H9 (cell line): ENCODE results near the gene JPT2. TPM values are rescaled to one million over a fixed set of nuclear protein-coding genes. Genes with fewer than 3 reads are reported as not detected.
A peak's percentile ranks its signal among the peaks of the same experiment; 100 is the strongest.

ENCODE experiments used
- DNase-seq: peaks from one replicate; pipeline ENCODE4 v3.0.0-alpha.2; 2017
- H2AFZ ChIP-seq: one replicate; pipeline ENCODE4 v1.6.1; 2013; ENCODE audit warnings: mild to moderate bottlenecking, low read length, control low read depth, moderate library complexity
- H2AK5ac ChIP-seq: 2 replicates; pipeline ENCODE4 v1.6.1; 2013; ENCODE audit warnings: low read length, control low read depth, mixed read lengths; ENCODE audit not compliant: insufficient read length
- H2BK120ac ChIP-seq: one replicate; pipeline ENCODE4 v1.6.1; 2013; ENCODE audit warnings: low read depth, mild to moderate bottlenecking, low read length, control low read depth, inconsistent platforms; ENCODE audit not compliant: poor library complexity, severe bottlenecking
- H2BK12ac ChIP-seq: 2 replicates; pipeline ENCODE4 v1.6.1; 2013; ENCODE audit warnings: low read length, control low read depth, mixed read lengths, low read depth; ENCODE audit not compliant: insufficient read length
- H2BK15ac ChIP-seq: 2 replicates; pipeline ENCODE4 v1.6.1; 2013; ENCODE audit warnings: low read depth, low read length, control low read depth
- H2BK20ac ChIP-seq: one replicate; pipeline ENCODE4 v1.6.1; 2013; ENCODE audit warnings: low read depth, mild to moderate bottlenecking, low read length, control low read depth, inconsistent platforms; ENCODE audit not compliant: poor library complexity, severe bottlenecking
- H2BK5ac ChIP-seq: 2 replicates; pipeline ENCODE4 v1.6.1; 2013; ENCODE audit warnings: low read length, control low read depth, mixed read lengths; ENCODE audit not compliant: insufficient read length
- H3K14ac ChIP-seq: 2 replicates; pipeline ENCODE4 v1.6.1; 2013; ENCODE audit warnings: low read length, control low read depth; ENCODE audit not compliant: insufficient read depth
- H3K18ac ChIP-seq: 2 replicates; pipeline ENCODE4 v1.6.1; 2013; ENCODE audit warnings: low read depth, mild to moderate bottlenecking, mixed read lengths, low read length, control low read depth; ENCODE audit not compliant: insufficient read length
- H3K23ac ChIP-seq: 2 replicates; pipeline ENCODE4 v1.6.1; 2013; ENCODE audit warnings: low read length, control low read depth, mixed read lengths, low read depth; ENCODE audit not compliant: insufficient read length
- H3K23me2 ChIP-seq: 2 replicates; pipeline ENCODE4 v1.6.1; 2013; ENCODE audit warnings: low read depth, mild to moderate bottlenecking, mixed read lengths, low read length, control low read depth; ENCODE audit not compliant: insufficient read length, poor library complexity, severe bottlenecking
- H3K27ac ChIP-seq: 2 replicates; pipeline ENCODE4 v1.5.1; 2013; ENCODE audit warnings: low read length, control low read depth, mixed read lengths, low read depth; ENCODE audit not compliant: insufficient read length
- H3K27me3 ChIP-seq: 2 replicates; pipeline ENCODE4 v1.6.1; 2013; ENCODE audit warnings: low read length, control low read depth, inconsistent platforms; ENCODE audit not compliant: insufficient read depth
- H3K4ac ChIP-seq: 2 replicates; pipeline ENCODE4 v1.6.1; 2013; ENCODE audit warnings: low read depth, mild to moderate bottlenecking, control low read depth, inconsistent platforms, low read length, moderate library complexity
- H3K4me1 ChIP-seq: 2 replicates; pipeline ENCODE4 v1.6.1; 2013; ENCODE audit warnings: low read length, control low read depth, inconsistent platforms; ENCODE audit not compliant: insufficient read depth
- H3K4me2 ChIP-seq: 2 replicates; pipeline ENCODE4 v1.6.1; 2013; ENCODE audit warnings: low read length, control low read depth, mixed read lengths; ENCODE audit not compliant: insufficient read length, insufficient read depth
- H3K56ac ChIP-seq: 2 replicates; pipeline ENCODE4 v1.6.1; 2013; ENCODE audit warnings: low read depth, mild to moderate bottlenecking, mixed read lengths, low read length, control low read depth; ENCODE audit not compliant: insufficient read length
- H3K79me1 ChIP-seq: 2 replicates; pipeline ENCODE4 v1.6.1; 2013; ENCODE audit warnings: low read depth, mild to moderate bottlenecking, moderate library complexity, low read length, control low read depth, inconsistent platforms; ENCODE audit not compliant: insufficient read depth, poor library complexity, severe bottlenecking
- H3K79me2 ChIP-seq: 2 replicates; pipeline ENCODE4 v1.6.1; 2013; ENCODE audit warnings: low read length, control low read depth, inconsistent platforms; ENCODE audit not compliant: insufficient read depth
- H3K9ac ChIP-seq: 2 replicates; pipeline ENCODE4 v1.6.1; 2013; ENCODE audit warnings: low read length, control low read depth, mixed read lengths; ENCODE audit not compliant: insufficient read length; ENCODE audit errors: extremely low read depth
- H3K9me3 ChIP-seq: one replicate; pipeline ENCODE4 v1.6.1; 2013; ENCODE audit warnings: low read depth, low read length, inconsistent platforms; ENCODE audit not compliant: control insufficient read depth
- H3T11ph ChIP-seq: one replicate; pipeline ENCODE4 v1.6.1; 2013; ENCODE audit warnings: mild to moderate bottlenecking, low read length, control low read depth, inconsistent platforms
- H4K20me1 ChIP-seq: one replicate; pipeline ENCODE4 v1.6.1; 2013; ENCODE audit not compliant: control insufficient read depth, insufficient read length, insufficient read depth
- H4K5ac ChIP-seq: 2 replicates; pipeline ENCODE4 v1.6.1; 2013; ENCODE audit warnings: low read depth, mild to moderate bottlenecking, mixed read lengths, low read length, control low read depth; ENCODE audit not compliant: insufficient read length
- H4K8ac ChIP-seq: replicated peaks from 2 replicates; pipeline ENCODE4 v1.6.1; 2013; ENCODE audit warnings: low read length, control low read depth, mixed read lengths, low read depth; ENCODE audit not compliant: insufficient read length
- H4K91ac ChIP-seq: 2 replicates; pipeline ENCODE4 v1.6.1; 2013; ENCODE audit warnings: low read depth, mild to moderate bottlenecking, moderate library complexity, mixed read lengths, low read length, control low read depth; ENCODE audit not compliant: insufficient read length
- H3K27ac Mint-ChIP-seq, 3 experiments: 2 replicates in 2 of 3; 3 replicates in 1 of 3; pipeline ENCODE4 v1.8.0; 2020 to 2021; ENCODE audit warnings: mixed read lengths in 3 of 3, mild to moderate bottlenecking in 1 of 3, moderate library complexity in 1 of 3
- H3K27me3 Mint-ChIP-seq: 2 replicates; pipeline ENCODE4 v1.8.0; 2021; ENCODE audit warnings: low read depth, mild to moderate bottlenecking, moderate library complexity, mixed read lengths
- H3K36me3 Mint-ChIP-seq, 3 experiments: 2 replicates in 2 of 3; 3 replicates in 1 of 3; pipeline ENCODE4 v1.8.0; 2020 to 2021; ENCODE audit warnings: low read depth in 3 of 3, mixed read lengths in 3 of 3; ENCODE audit not compliant: insufficient read depth in 1 of 3
- H3K4me1 Mint-ChIP-seq, 2 experiments: 2 replicates each; pipeline ENCODE4 v1.8.0; 2020; ENCODE audit warnings: mixed read lengths in 2 of 2
- H3K4me3 Mint-ChIP-seq, 2 experiments: 2 replicates in 1 of 2; 3 replicates in 1 of 2; pipeline ENCODE4 v1.8.0; 2020 to 2021; ENCODE audit warnings: mild to moderate bottlenecking in 2 of 2, mixed read lengths in 2 of 2, moderate library complexity in 1 of 2
- H3K9me3 Mint-ChIP-seq, 2 experiments: 2 replicates in 1 of 2; 3 replicates in 1 of 2; pipeline ENCODE4 v1.8.0; 2020; ENCODE audit warnings: mild to moderate bottlenecking in 2 of 2, mixed read lengths in 2 of 2, moderate library complexity in 1 of 2
- CTCF ChIP-seq: fragments of 200-600 bp; sonication (generic); conservative IDR thresholded peaks from 3 replicates; pipeline ENCODE4 v1.8.0; 2021; ENCODE audit warnings: antibody characterized with exemption, mild to moderate bottlenecking
- WGBS: extraction: QIAGEN DNeasy Blood & Tissue Kit; methylation state at CpG from one replicate; pipeline ENCODE4 v1.1.7; 2013; ENCODE audit warnings: missing lambda C conversion rate, low lambda C conversion rate, mixed read lengths; ENCODE audit not compliant: insufficient read length; ENCODE audit errors: extremely low coverage; 5-methylcytosine and 5-hydroxymethylcytosine counted together
- total RNA-seq: library from RNA; stranded (reverse); gene quantifications from 2 replicates; pipeline ENCODE4 v1.2.1, GENCODE V29; 2021

Gene JPT2
- total RNA-seq, 1 experiment from 2014 or later, result 206 TPM

GRCh38 chr16:1639282-1639681 is 38.8 kb upstream of the JPT2 start:
- H3K36me3 Mint-ChIP-seq, result peaks cover 28 to 78% (median 58%) of the 10 kb centered on the region in 3 experiments
- no peak overlapping the region for H2AK5ac ChIP-seq
- no peaks in the 10 kb centered on the region for H3K9me3 Mint-ChIP-seq

More at GRCh38 chr16:1639282-1639681, 38.8 kb upstream of the JPT2 start:
- H4K5ac ChIP-seq, result no peak overlapping the region
- no peak overlapping the region for H2BK20ac ChIP-seq
- no peak overlapping the region for H2BK120ac ChIP-seq
- no peak overlapping the region for H3K56ac ChIP-seq
- no peak overlapping the region for H2BK15ac ChIP-seq
- no peaks in the 10 kb centered on the region for H3K4me1 ChIP-seq
- H4K20me1 ChIP-seq, result no peaks in the 10 kb centered on the region
- H3K27ac ChIP-seq, result no peak overlapping the region
- H3T11ph ChIP-seq, result no peak overlapping the region
- H3K27me3 Mint-ChIP-seq, result no peaks in the 10 kb centered on the region
- no peak overlapping the region for H3K18ac ChIP-seq
- H3K23ac ChIP-seq, result no peak overlapping the region
- H3K79me2 ChIP-seq, result 0 out of 2 replicates have a peak, but pooled peaks cover 2% of the 10 kb centered on the region
- no CpG with 5 or more reads among the region's 2 CpGs for WGBS
- H4K8ac ChIP-seq, result no peak overlapping the region
- TF ChIP-seq CTCF, result no peak
- H2AFZ ChIP-seq, result no peak overlapping the region
- H3K4ac ChIP-seq, result no peak overlapping the region
- no peak overlapping the region for H4K91ac ChIP-seq
- no peak overlapping the region for H2BK5ac ChIP-seq
- peak overlapping the region in 2 of 3 experiments; percentile 16 to 44; a peak in 1 of 7 replicates for H3K27ac Mint-ChIP-seq
- H3K79me1 ChIP-seq, result no peaks in the 10 kb centered on the region
- no peak overlapping the region for H3K4me3 Mint-ChIP-seq
- no peaks in the 10 kb centered on the region for H3K27me3 ChIP-seq
- H3K14ac ChIP-seq, result no peak overlapping the region
- H3K9me3 ChIP-seq, result no peaks in the 10 kb centered on the region
- no peaks in the 10 kb centered on the region for H3K4me1 Mint-ChIP-seq
- no peak overlapping the region for H3K4me2 ChIP-seq
- H2BK12ac ChIP-seq, result no peak overlapping the region
- no peaks in the 10 kb centered on the region for H3K23me2 ChIP-seq
- DNase-seq, result no peak
- no peak overlapping the region for H3K9ac ChIP-seq
